ENCODE results near the gene ARHGAP23. TPM values are rescaled to one million over a fixed set of nuclear protein-coding genes. Genes with fewer than 3 reads are reported as not detected.

Gene ARHGAP23
- total RNA-seq, 1 experiment from 2014 or later = 129 TPM

DNA sequence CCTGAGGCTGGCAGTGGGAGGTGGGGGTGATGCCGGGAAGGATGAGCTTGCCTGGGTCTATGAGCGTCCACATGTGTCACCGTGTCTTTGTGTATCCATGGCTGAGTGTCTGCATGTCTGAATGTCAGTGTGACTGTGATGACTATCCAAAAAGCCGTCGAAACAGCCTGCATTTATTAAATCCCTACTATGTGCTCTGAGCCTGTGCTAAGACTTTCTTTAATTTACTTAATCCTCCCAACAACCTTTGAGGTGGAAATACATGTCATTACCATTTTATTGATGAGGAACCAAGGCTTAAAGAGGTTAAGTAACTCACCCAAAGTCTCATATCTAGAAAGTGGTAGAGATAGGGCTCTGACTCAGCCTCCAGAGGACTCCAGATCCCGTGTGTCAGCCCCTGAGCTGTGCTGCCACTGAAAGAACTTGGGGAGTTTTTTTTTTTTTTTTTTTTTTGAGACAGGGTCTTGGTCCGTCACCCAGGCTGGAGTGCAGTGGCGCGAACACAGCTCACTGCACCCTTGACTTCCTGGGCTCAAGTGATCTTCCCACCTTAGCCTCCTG, 20.0 kb downstream of the ARHGAP23 start:
- Histone ChIP-seq H3K9me3 (ENCODE audit: insufficient read depth, low read depth) (no peaks in the 10 kb centered on the region), H3K4me2 (peak overlapping the region; percentile 55), H3K4me1 (replicated peaks; ENCODE audit: insufficient read depth) (peaks cover 77% of the 10 kb centered on the region), H3K36me3 (ENCODE audit: low read depth) (no peaks in the 10 kb centered on the region), H3K79me2 (ENCODE audit: low read depth) (peaks cover 11% of the 10 kb centered on the region; the same call in 1 of the 2 replicates), H2AFZ (no peak overlapping the region), H3K9me2 (ENCODE audit: insufficient read depth) (no peaks in the 10 kb centered on the region), H3K27me3 (ENCODE audit: insufficient read depth, low read depth) (no peaks in the 10 kb centered on the region), H3K4me3 (no peak overlapping the region), H3K27ac (peak overlapping the region; percentile 81), H4K20me1 (ENCODE audit: insufficient read depth) (no peaks in the 10 kb centered on the region; the same call in 1 of the 2 replicates), H3F3A (ENCODE audit: insufficient read depth, low read depth) (peaks cover 34% of the 10 kb centered on the region; the same call in 1 of the 2 replicates)
- CTCF ChIA-PET = no interaction called here
- POLR2A ChIA-PET (ENCODE audit: unreplicated experiment) = no interaction called here
- DNase-seq = no peak
- BruUV-seq (replicated peaks) = no TSS peak
- TF ChIP-seq EZH2 (IDR thresholded peaks at IDR 0.05; ENCODE audit: low read depth) = no peak
- TF ChIP-seq, protein P1, sequence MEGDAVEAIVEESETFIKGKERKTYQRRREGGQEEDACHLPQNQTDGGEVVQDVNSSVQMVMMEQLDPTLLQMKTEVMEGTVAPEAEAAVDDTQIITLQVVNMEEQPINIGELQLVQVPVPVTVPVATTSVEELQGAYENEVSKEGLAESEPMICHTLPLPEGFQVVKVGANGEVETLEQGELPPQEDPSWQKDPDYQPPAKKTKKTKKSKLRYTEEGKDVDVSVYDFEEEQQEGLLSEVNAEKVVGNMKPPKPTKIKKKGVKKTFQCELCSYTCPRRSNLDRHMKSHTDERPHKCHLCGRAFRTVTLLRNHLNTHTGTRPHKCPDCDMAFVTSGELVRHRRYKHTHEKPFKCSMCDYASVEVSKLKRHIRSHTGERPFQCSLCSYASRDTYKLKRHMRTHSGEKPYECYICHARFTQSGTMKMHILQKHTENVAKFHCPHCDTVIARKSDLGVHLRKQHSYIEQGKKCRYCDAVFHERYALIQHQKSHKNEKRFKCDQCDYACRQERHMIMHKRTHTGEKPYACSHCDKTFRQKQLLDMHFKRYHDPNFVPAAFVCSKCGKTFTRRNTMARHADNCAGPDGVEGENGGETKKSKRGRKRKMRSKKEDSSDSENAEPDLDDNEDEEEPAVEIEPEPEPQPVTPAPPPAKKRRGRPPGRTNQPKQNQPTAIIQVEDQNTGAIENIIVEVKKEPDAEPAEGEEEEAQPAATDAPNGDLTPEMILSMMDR (conservative IDR thresholded peaks at IDR 0.05) = no peak
- intact Hi-C loops (cut with micrococcal nuclease; ENCODE audit: unreplicated experiment) = no loop called here

- H3K79me2 ChIP-seq (ENCODE audit: low read depth) = peaks cover 14% of the 10 kb centered on the region; the same call in 1 of the 2 replicates
- no peak overlapping the region for H2AFZ ChIP-seq
- DNase-seq = peak; percentile 86 to 95
- H3K4me1 ChIP-seq (replicated peaks; ENCODE audit: insufficient read depth) = peaks cover 71% of the 10 kb centered on the region
- H4K20me1 ChIP-seq (ENCODE audit: insufficient read depth) = no peaks in the 10 kb centered on the region
- no peaks in the 10 kb centered on the region for H3K9me3 ChIP-seq (ENCODE audit: insufficient read depth, low read depth)
- H3K27ac ChIP-seq = peak overlapping the region; percentile 81
- peaks cover 37% of the 10 kb centered on the region for H3F3A ChIP-seq (ENCODE audit: insufficient read depth, low read depth)
- CTCF ChIA-PET = no interaction called here
- BruUV-seq (replicated peaks) = no TSS peak
- H3K36me3 ChIP-seq (ENCODE audit: low read depth) = no peaks in the 10 kb centered on the region
- H3K4me3 ChIP-seq = peak overlapping the region; percentile 12; the same call in 1 of the 2 replicates
- H3K27me3 ChIP-seq (ENCODE audit: insufficient read depth, low read depth) = no peaks in the 10 kb centered on the region
- H3K9me2 ChIP-seq (ENCODE audit: insufficient read depth) = no peaks in the 10 kb centered on the region
- POLR2A ChIA-PET (ENCODE audit: unreplicated experiment) = no interaction called here
- peak overlapping the region; percentile 55 for H3K4me2 ChIP-seq
- intact Hi-C loops (cut with micrococcal nuclease; ENCODE audit: unreplicated experiment) = no loop called here
- TF ChIP-seq, protein P1 (conservative IDR thresholded peaks at IDR 0.05) = no peak; the same call in 1 of the 2 replicates
- no peak for TF ChIP-seq EZH2 (IDR thresholded peaks at IDR 0.05; ENCODE audit: low read depth)
Measured at GRCh38 chr17:38449364-38449763, 21.1 kb downstream of the ARHGAP23 start.

DNA sequence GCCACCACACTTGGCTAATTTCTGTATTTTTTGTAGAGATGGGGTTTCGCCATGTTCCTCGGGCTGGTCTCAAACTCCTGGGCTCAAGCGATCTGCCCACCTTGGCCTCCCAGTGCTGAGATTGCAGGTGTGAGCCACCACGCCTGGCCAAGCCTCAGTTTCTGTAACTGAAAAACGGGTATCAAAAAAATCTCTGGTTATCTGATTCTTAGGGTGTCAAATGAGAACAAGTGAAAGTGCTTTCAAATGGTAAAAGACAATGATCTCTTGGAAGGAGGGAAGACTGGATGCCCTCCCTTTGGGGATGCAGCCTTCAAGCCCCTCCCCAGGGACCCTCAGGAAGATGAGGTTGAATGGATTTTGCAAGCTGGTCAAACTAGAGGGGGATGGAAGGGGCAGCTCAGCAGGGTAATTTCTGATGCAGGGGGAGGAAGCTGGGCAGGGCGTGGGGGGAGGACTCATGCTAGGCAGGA, 22.3 kb downstream of the ARHGAP23 start:
- Histone ChIP-seq H3F3A (ENCODE audit: insufficient read depth, low read depth) (peaks cover 44% of the 10 kb centered on the region), H3K27me3 (ENCODE audit: insufficient read depth, low read depth) (no peaks in the 10 kb centered on the region), H3K4me3 (no peak overlapping the region), H3K4me1 (replicated peaks; ENCODE audit: insufficient read depth) (peaks cover 81% of the 10 kb centered on the region), H3K79me2 (ENCODE audit: low read depth) (peaks cover 25% of the 10 kb centered on the region), H3K27ac (peak overlapping the region; percentile 81), H3K9me3 (ENCODE audit: insufficient read depth, low read depth) (no peaks in the 10 kb centered on the region), H4K20me1 (ENCODE audit: insufficient read depth) (peaks cover 8% of the 10 kb centered on the region), H3K4me2 (peak overlapping the region; percentile 49), H3K9me2 (ENCODE audit: insufficient read depth) (no peaks in the 10 kb centered on the region), H2AFZ (no peak overlapping the region), H3K36me3 (ENCODE audit: low read depth) (no peaks in the 10 kb centered on the region)
- ChIA-PET POLR2A (ENCODE audit: unreplicated experiment) (interaction anchor here (0.5 to 2.4 kb wide), 3 partner anchors 14 to 95 kb away, joined by 3 to 53 read pairs (median 7); no protein-coding TSS in a partner anchor), CTCF (interaction anchor here (0.6 to 1.9 kb wide), 2 partner anchors 14 to 681 kb away, joined by 5 to 6 read pairs; no protein-coding TSS in a partner anchor)
- TF ChIP-seq, protein P1 (conservative IDR thresholded peaks at IDR 0.05) = no peak
- no peak for TF ChIP-seq EZH2 (IDR thresholded peaks at IDR 0.05; ENCODE audit: low read depth)
- no peak for DNase-seq
- intact Hi-C loops (cut with micrococcal nuclease; ENCODE audit: unreplicated experiment) = loop anchor here (1.0 to 5.0 kb wide), 2 partner anchors 21 to 417 kb away; no protein-coding TSS in a partner anchor
- BruUV-seq (replicated peaks) = no TSS peak
